ENCODE results near the gene FKBP9. TPM values are rescaled to one million over a fixed set of nuclear protein-coding genes. Genes with fewer than 3 reads are reported as not detected.

The FKBP9 gene
- total and polyA plus RNA-seq, 2 of the 8 experiments (the other 6 are each of a cell fraction or from before 2014, with no cell fraction given), result 7.2 to 10.1 TPM

DNA sequence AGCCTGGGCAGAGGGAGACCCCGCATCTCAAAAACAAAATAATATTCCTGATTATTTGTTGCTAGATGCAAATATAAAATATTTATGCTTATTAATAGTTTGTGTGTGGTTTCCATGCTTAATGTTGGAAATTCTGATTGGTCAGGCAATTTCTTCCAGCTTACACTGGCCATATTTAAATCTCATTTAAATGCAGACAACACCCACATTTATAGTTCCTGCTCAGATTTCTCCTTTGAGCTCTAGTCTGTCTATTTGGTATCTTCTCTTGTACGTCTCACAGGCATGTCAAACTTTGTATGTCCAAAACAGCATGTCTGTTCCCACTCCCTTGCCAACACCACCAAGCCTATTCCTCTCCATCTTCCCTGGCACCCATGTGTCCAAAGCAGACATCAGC lies 52.5 kb downstream of the FKBP9 start:
- H3K9me3 ChIP-seq (ENCODE audit: insufficient read depth in 2 of 2, low read depth in 1 of 2, low read length in 1 of 2), result no peaks in the 10 kb centered on the region

More for the DNA sequence above, 52.5 kb downstream of the FKBP9 start:
- Histone ChIP-seq H3K4me2 (ENCODE audit: insufficient read depth in 1 of 2, low read depth in 2 of 2, low read length in 2 of 2) (no peak overlapping the region), H2AK5ac (ENCODE audit: low read depth, low read length) (no peak overlapping the region), H3K79me2 (ENCODE audit: control insufficient read depth in 1 of 2, insufficient read depth in 2 of 2, low read length in 2 of 2) (no peaks in the 10 kb centered on the region), H2BK15ac (ENCODE audit: low read length) (no peak overlapping the region), H3K23me2 (ENCODE audit: low read depth, low read length) (no peaks in the 10 kb centered on the region), H3K27ac (ENCODE audit: low read depth, low read length) (no peak overlapping the region), H4K20me1 (replicated peaks in 1 of 2; ENCODE audit: control insufficient read depth in 1 of 2, insufficient read depth in 2 of 2, low read length in 2 of 2) (no peaks in the 10 kb centered on the region), H2BK5ac (ENCODE audit: low read depth, low read length) (no peak overlapping the region), H3K4me3 (ENCODE audit: extremely low read depth in 1 of 4, insufficient read depth in 2 of 4, low read depth in 3 of 4, low read length in 4 of 4) (no peak overlapping the region), H3K23ac (ENCODE audit: insufficient read length) (no peak overlapping the region), H3K9ac (replicated peaks in 1 of 4; ENCODE audit: extremely low read depth in 1 of 4, low read depth in 3 of 4, low read length in 3 of 4) (no peak overlapping the region), H4K8ac (ENCODE audit: extremely low read depth, insufficient read depth, low read length) (no peak overlapping the region), H3K79me1 (ENCODE audit: low read depth, low read length) (no peaks in the 10 kb centered on the region), H4K91ac (replicated peaks; ENCODE audit: insufficient read length, low read length) (no peak overlapping the region), H3K4me1 (replicated peaks in 1 of 4; ENCODE audit: control insufficient read depth in 3 of 4, insufficient read depth in 4 of 4, low read length in 3 of 4) (no peaks in the 10 kb centered on the region), H3K36me3 (ENCODE audit: control insufficient read depth in 2 of 4, insufficient read depth in 4 of 4, low read length in 3 of 4) (peaks cover 0 to 18% (median 3%) of the 10 kb centered on the region in 4 experiments; a peak in 6 of 8 replicates), H3K4ac (replicated peaks; ENCODE audit: insufficient read length, low read depth, low read length) (no peak overlapping the region), H2BK12ac (ENCODE audit: low read depth, low read length) (no peak overlapping the region), H3K18ac (ENCODE audit: extremely low read depth, low read length) (no peak overlapping the region), H3K56ac (replicated peaks; ENCODE audit: insufficient read length, low read depth, low read length) (no peak overlapping the region), H2AFZ (ENCODE audit: low read length) (no peak overlapping the region), H2BK20ac (ENCODE audit: low read length) (no peak overlapping the region), H4K5ac (ENCODE audit: insufficient read length, low read depth, low read length) (no peak overlapping the region), H3K14ac (ENCODE audit: insufficient read length) (no peak overlapping the region), H2BK120ac (replicated peaks; ENCODE audit: low read depth, low read length) (no peak overlapping the region), H3K27me3 (replicated peaks in 1 of 4; ENCODE audit: control insufficient read depth in 3 of 4, extremely low read depth in 1 of 4, insufficient read depth in 3 of 4, low read length in 3 of 4) (no peaks in the 10 kb centered on the region)
- no peak for FAIRE-seq
- TF ChIP-seq KDM1A (IDR thresholded peaks at IDR 0.05; ENCODE audit: borderline replicate concordance, low read length) (no peak), CREB1 (IDR thresholded peaks at IDR 0.05) (no peak), RAD21 (IDR thresholded peaks at IDR 0.05 in 1 of 2, conservative IDR thresholded peaks at IDR 0.05 in 1 of 2; ENCODE audit: low read depth in 2 of 2, low read length in 2 of 2) (no peak), NANOG (IDR thresholded peaks at IDR 0.05; ENCODE audit: insufficient read depth, low read depth, low read length, poor library complexity, severe bottlenecking) (no peak), BRCA1 (IDR thresholded peaks at IDR 0.05; ENCODE audit: low read depth, low read length) (no peak), CBX5 (IDR thresholded peaks at IDR 0.05; ENCODE audit: low read depth, low read length) (no peak), BACH1 (IDR thresholded peaks at IDR 0.05; ENCODE audit: low read length) (no peak), YY1 (IDR thresholded peaks at IDR 0.05; ENCODE audit: low read depth, low read length) (no peak), CEBPB (IDR thresholded peaks at IDR 0.05; ENCODE audit: low read depth, low read length) (no peak), EGR1 (IDR thresholded peaks at IDR 0.05; ENCODE audit: borderline replicate concordance, low read depth, low read length) (no peak), RFX5 (IDR thresholded peaks at IDR 0.05; ENCODE audit: borderline replicate concordance, low read depth, low read length) (no peak), HDAC2 (IDR thresholded peaks at IDR 0.05; ENCODE audit: borderline replicate concordance in 1 of 2, low read depth in 2 of 2, low read length in 2 of 2) (no peak)
- TF ChIP-seq, protein P1, sequence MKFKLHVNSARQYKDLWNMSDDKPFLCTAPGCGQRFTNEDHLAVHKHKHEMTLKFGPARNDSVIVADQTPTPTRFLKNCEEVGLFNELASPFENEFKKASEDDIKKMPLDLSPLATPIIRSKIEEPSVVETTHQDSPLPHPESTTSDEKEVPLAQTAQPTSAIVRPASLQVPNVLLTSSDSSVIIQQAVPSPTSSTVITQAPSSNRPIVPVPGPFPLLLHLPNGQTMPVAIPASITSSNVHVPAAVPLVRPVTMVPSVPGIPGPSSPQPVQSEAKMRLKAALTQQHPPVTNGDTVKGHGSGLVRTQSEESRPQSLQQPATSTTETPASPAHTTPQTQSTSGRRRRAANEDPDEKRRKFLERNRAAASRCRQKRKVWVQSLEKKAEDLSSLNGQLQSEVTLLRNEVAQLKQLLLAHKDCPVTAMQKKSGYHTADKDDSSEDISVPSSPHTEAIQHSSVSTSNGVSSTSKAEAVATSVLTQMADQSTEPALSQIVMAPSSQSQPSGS (IDR thresholded peaks at IDR 0.05; ENCODE audit: low read length), result no peak
- 90% methylated on average over 2 of the region's 2 CpGs; no CpG with 5 or more reads in 1 of the 2 experiments for WGBS, 2 experiments (ENCODE audit: extremely low coverage in 1 of 2, insufficient coverage in 1 of 2, insufficient read length in 1 of 2, insufficient replicate concordance in 2 of 2, low coverage in 1 of 2, low lambda C conversion rate in 2 of 2, missing lambda C conversion rate in 1 of 2)
- no peak for DNase-seq (ENCODE audit: low read depth in 1 of 2, low spot score in 2 of 2)
- CTCF ChIA-PET (ENCODE audit: partially characterized antibody), result interaction anchor here (0.7 kb wide), 1 partner anchor 1843 kb away, joined by 3 read pairs; no protein-coding TSS in a partner anchor
- POLR2A ChIA-PET (ENCODE audit: partially characterized antibody), result interaction anchor here (1.7 kb wide), 1 partner anchor 52 kb away, joined by 6 read pairs; the partner anchor contains the start of gene NT5C3A

Measured in H1 (cell line).